Thyroid gland (tissue), 4 donors: Measurements from ENCODE around the gene SDHA. TPM values are rescaled to one million over a fixed set of nuclear protein-coding genes. Genes with fewer than 3 reads are reported as not detected.
"Not testable (repeated sequence)": the region's sequence is repeated elsewhere in the genome, so short reads cannot be mapped to it uniquely, and the experiment has no call there.

Source experiments
- DNase-seq, 2 donors: peaks; one replicate each; pipeline ENCODE4 v3.0.0-alpha.2; 2019
- H3K27ac ChIP-seq, 3 donors: fragments of 200-600 bp; sonication (generic); 1 replicate in 2 of 3; 2 replicates in 1 of 3; pipeline ENCODE4 v1.5.1; 2016 to 2019; ENCODE audit warnings: mild to moderate bottlenecking in 1 of 3, moderate library complexity in 1 of 3
- H3K27me3 ChIP-seq: fragments of 200-600 bp; sonication (generic); one replicate; pipeline ENCODE4 v1.5.1; 2019
- H3K36me3 ChIP-seq, 2 donors: fragments of 200-600 bp; sonication (generic); one replicate each; pipeline ENCODE4 v1.5.1; 2016 to 2019
- H3K4me1 ChIP-seq, 2 donors: fragments of 200-600 bp; sonication (generic); one replicate each; pipeline ENCODE4 v1.5.1; 2017 to 2019
- H3K4me3 ChIP-seq, 3 donors: fragments of 200-600 bp; sonication (generic); replicated peaks in 1 of 3; 1 replicate in 2 of 3; 2 replicates in 1 of 3; pipeline ENCODE4 v1.5.1; 2016; ENCODE audit warnings: mild to moderate bottlenecking in 1 of 3
- H3K9me3 ChIP-seq: fragments of 200-600 bp; sonication (generic); one replicate; pipeline ENCODE4 v1.5.1; 2017
- CTCF ChIP-seq, 6 experiments: fragments of 200-600 bp in 3 of 6; fragments of 450-650 bp in 3 of 6; sonication (generic) in 3 of 6; IDR thresholded peaks; one replicate each; pipeline ENCODE4 v1.5.1; 2016 to 2019; ENCODE audit warnings: antibody characterized with exemption in 6 of 6, mild to moderate bottlenecking in 2 of 6, inconsistent platforms in 1 of 6, moderate library complexity in 1 of 6
- POLR2A ChIP-seq, 2 donors: fragments of 450-650 bp; IDR thresholded peaks; one replicate each; pipeline ENCODE4 v1.6.1; 2017; ENCODE audit warnings: antibody characterized with exemption in 2 of 2, mild to moderate bottlenecking in 2 of 2, moderate library complexity in 1 of 2
- WGBS, 2 donors: methylation state at CpG; one replicate each; pipeline ENCODE4 v1.1.5; 2017; 5-methylcytosine and 5-hydroxymethylcytosine counted together
- intact Hi-C: fragments of 100-400 bp; cut with DNase I; formaldehyde crosslinking; loops from one replicate; pipeline ENCODE4 v1.15.1; 2023
- total RNA-seq, 4 donors: library from RNA; depleted of rRNA; stranded (reverse); fragments of >200 nt; gene quantifications; one replicate each; pipeline ENCODE4 v1.2.3, GENCODE V29; 2016

Gene SDHA
- total RNA-seq, 4 donors from 2014 or later: 86.9 to 102 (median 92.2) TPM

DNA sequence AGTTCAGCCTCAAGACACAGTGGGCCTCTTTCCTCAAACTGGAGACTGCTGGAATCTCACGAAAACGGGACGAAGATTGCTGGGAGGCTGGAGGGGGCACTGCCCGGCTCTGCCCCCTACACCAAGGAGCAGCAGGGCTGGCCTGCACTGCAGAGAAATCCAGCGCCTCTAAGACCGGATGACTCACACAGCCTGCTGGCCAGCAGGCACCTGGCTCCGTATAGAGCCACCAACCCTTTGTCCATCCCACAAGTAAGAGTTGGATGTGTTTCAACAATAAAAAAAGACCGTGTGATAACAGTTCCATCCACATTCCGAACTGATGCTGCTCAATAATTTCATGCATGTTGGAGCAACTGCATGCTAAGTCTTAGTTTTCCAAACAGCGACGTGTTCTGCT is 11.7 kb upstream of the SDHA start:
- intact Hi-C loops: no loop called here
- Histone ChIP-seq H3K4me1 (no peaks in the 10 kb centered on the region), H3K4me3 (no peak overlapping the region), H3K9me3 (no peaks in the 10 kb centered on the region), H3K27me3 (no peaks in the 10 kb centered on the region), H3K27ac (no peak overlapping the region), H3K36me3 (peaks cover 7 to 19% of the 10 kb centered on the region in 2 donors)
- 72 to 77% methylated on average over 11 of the region's 11 CpGs for WGBS, 2 donors
- no peak for DNase-seq
- TF ChIP-seq POLR2A (IDR thresholded peaks at IDR 0.05) (no peak), CTCF (IDR thresholded peaks at IDR 0.05) (no peak)

- H3K36me3 ChIP-seq: peaks cover 7 to 19% of the 10 kb centered on the region in 2 donors
Measured at GRCh38 chr5:206927-207536, 11.1 kb upstream of the SDHA start.

DNA sequence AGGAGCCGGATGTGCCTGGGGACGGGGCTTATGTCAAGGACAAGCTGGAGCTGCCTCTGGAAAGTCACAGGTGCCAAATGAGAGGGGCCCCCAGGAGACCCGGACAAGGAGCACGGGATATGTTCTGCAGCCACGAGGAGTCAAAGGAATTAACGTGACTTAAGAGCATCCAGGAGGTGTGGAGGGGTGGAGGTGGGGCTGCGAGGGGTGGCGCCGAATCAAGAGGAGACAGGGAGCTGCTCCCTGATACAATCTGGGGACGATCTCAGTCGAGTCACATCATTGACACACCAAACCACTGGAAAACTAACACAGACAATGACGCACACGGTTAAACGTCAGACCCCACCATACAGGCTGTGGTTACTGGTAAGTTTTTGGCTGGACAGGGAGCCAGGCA is 10.5 kb upstream of the SDHA start:
- Histone ChIP-seq H3K36me3 (peaks cover 7 to 19% of the 10 kb centered on the region in 2 donors), H3K4me3 (no peak overlapping the region), H3K4me1 (no peaks in the 10 kb centered on the region), H3K9me3 (no peaks in the 10 kb centered on the region), H3K27me3 (no peaks in the 10 kb centered on the region), H3K27ac (no peak overlapping the region)
- intact Hi-C loops: no loop called here
- no peak for TF ChIP-seq POLR2A (IDR thresholded peaks at IDR 0.05)
- TF ChIP-seq CTCF (IDR thresholded peaks at IDR 0.05): no peak
- DNase-seq: no peak
- 74 to 76% methylated on average over 14 of the region's 14 CpGs for WGBS, 2 donors

More at GRCh38 chr5:206927-207536, 11.1 kb upstream of the SDHA start:
- H3K4me3 ChIP-seq: no peak overlapping the region
- intact Hi-C loops: no loop called here
- no peak for DNase-seq
- WGBS, 2 donors: 83 to 90% methylated on average over 8 of the region's 8 CpGs
- no peaks in the 10 kb centered on the region for H3K4me1 ChIP-seq
- no peak overlapping the region for H3K27ac ChIP-seq
- H3K9me3 ChIP-seq: no peaks in the 10 kb centered on the region
- H3K27me3 ChIP-seq: no peaks in the 10 kb centered on the region
- TF ChIP-seq CTCF (IDR thresholded peaks at IDR 0.05): no peak
- no peak for TF ChIP-seq POLR2A (IDR thresholded peaks at IDR 0.05)

DNA sequence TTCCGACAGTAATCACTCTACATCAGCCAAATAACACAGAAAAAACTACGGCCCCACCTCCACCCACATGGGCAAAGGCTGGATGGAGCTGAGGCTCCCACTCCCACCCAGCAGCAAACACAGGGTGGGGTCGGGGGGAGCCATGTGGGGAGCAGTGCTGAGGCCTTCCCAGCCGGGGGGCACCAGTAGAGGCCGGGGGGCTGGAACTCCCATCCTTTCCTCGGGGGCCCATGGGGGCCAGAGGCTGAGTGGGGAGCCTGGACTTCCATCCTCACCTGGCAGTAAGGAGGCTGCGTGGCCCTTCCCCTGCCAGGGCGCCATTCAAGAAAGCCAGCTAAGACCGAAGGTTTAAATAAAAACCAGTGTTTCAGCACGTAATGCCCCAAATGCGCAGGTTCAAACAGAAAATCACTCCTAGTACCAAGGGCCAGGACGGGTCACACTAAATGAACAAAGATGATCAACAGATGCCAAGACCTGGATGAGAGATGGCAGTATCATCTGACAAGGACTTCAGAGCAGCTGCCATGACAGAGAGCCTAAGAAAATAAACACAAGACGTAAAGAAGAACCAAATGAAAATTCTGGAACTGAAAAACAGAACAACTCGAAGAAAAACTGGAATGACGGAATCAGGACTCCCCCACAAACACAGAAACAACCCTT is 9.5 kb upstream of the SDHA start:
- Histone ChIP-seq H3K4me1 (no peaks in the 10 kb centered on the region), H3K36me3 (peaks cover 7 to 14% of the 10 kb centered on the region in 2 donors), H3K9me3 (no peaks in the 10 kb centered on the region), H3K27me3 (no peaks in the 10 kb centered on the region), H3K4me3 (no peak overlapping the region), H3K27ac (no peak overlapping the region)
- no peak for DNase-seq
- 83 to 84% methylated on average over 11 to 14 of the region's 15 CpGs for WGBS, 2 donors
- TF ChIP-seq CTCF (IDR thresholded peaks at IDR 0.05) (no peak), POLR2A (IDR thresholded peaks at IDR 0.05) (no peak)
- intact Hi-C loops: no loop called here

- no peaks in the 10 kb centered on the region for H3K36me3 ChIP-seq
- no peaks in the 10 kb centered on the region for H3K9me3 ChIP-seq
- no peak overlapping the region for H3K4me3 ChIP-seq
- no peak for TF ChIP-seq CTCF (IDR thresholded peaks at IDR 0.05)
- no peak for TF ChIP-seq POLR2A (IDR thresholded peaks at IDR 0.05)
- WGBS, 2 donors: 95% methylated on average over 12 of the region's 12 CpGs
- intact Hi-C loops: no loop called here
- H3K27me3 ChIP-seq: no peaks in the 10 kb centered on the region
- no peak for DNase-seq
- H3K4me1 ChIP-seq: peaks cover 0 to 4% of the 10 kb centered on the region in 2 donors
- no peak overlapping the region for H3K27ac ChIP-seq
Measured at GRCh38 chr5:213803-214395, 4.2 kb upstream of the SDHA start.

GRCh38 chr5:215256-215655 is 2.9 kb upstream of the SDHA start:
- H3K36me3 ChIP-seq, H3K27me3 ChIP-seq, intact Hi-C loops, H3K9me3 ChIP-seq, H3K27ac ChIP-seq, H3K4me3 ChIP-seq, DNase-seq: not testable (repeated sequence)
- WGBS, 2 donors: 75 to 83% methylated on average over 1 to 2 of the region's 2 CpGs
- H3K4me1 ChIP-seq: peaks cover 0 to 12% of the 10 kb centered on the region in 2 donors

DNA sequence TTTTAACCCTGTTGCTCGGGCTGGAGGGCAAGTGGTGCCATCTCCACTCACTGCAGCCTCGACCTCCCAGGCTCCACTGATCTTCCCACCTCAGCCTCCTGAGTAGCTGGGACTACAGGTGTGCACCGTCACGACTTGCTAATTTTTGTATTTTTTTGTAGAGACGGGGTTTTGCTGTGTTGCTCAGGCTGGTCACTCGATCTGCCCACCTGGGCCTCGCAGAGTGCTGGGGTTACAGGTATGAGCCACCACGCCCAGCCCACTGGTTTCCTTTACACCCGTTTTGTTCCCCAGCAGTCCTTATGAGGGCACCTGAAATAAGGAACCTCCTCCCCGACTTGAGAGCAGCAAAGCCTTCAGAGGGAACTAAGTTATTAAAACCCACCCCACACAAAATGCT is 2.0 kb upstream of the SDHA start:
- H3K4me3 ChIP-seq, H3K27me3 ChIP-seq, intact Hi-C loops, H3K27ac ChIP-seq, H3K36me3 ChIP-seq, DNase-seq, H3K9me3 ChIP-seq: not testable (repeated sequence)
- WGBS, 2 donors: 94 to 98% methylated on average over 5 to 9 of the region's 10 CpGs
- peaks cover 3 to 15% of the 10 kb centered on the region in 2 donors for H3K4me1 ChIP-seq
